Right lobe of liver (tissue), 4 donors: Measurements from ENCODE around the gene DUSP15.

ENCODE experiments used
- CTCF ChIP-seq, 4 donors: fragments of 200-600 bp in 3 of 4; fragments of 450-650 bp in 1 of 4; IDR thresholded peaks; one replicate each; pipeline versions ENCODE4 v1.5.1 to v1.8.0; 2016 to 2022; ENCODE audit warnings: antibody characterized with exemption in 4 of 4, mild to moderate bottlenecking in 2 of 4
- POLR2A ChIP-seq: fragments of 450-650 bp; IDR thresholded peaks from one replicate; pipeline ENCODE4 v1.6.1; 2017; ENCODE audit warnings: antibody characterized with exemption, mild to moderate bottlenecking
- donor health status: DM: no; HTN: no; CAD: no.
- donor health status: DM: no; HTN: no; CAD: no.
- donor health status: DM: no; HTN: yes; CAD: no.

- no peak for TF ChIP-seq CTCF (IDR thresholded peaks at IDR 0.05)
- no peak for TF ChIP-seq POLR2A
Measured at GRCh38 chr20:31835554-31835953, 34.8 kb downstream of the DUSP15 start.
